Smooth muscle cell (in vitro differentiated cells): Measurements from ENCODE around the gene MAPK1. TPM values are rescaled to one million over a fixed set of nuclear protein-coding genes. Genes with fewer than 3 reads are reported as not detected.
"Not testable (repeated sequence)": the region's sequence is repeated elsewhere in the genome, so short reads cannot be mapped to it uniquely, and the experiment has no call there.

Experiments
- DNase-seq: peaks from one replicate; lab custom pipeline; 2025; ENCODE audit not compliant: unreplicated experiment; lab: John Stamatoyannopoulos, UW
- H2AFZ ChIP-seq: fragments of 200-600 bp; sonication (generic); 2 replicates; pipeline ENCODE4 v1.6.0; 2016; ENCODE audit warnings: antibody characterized with exemption, low read depth, mild to moderate bottlenecking
- H3F3A ChIP-seq: fragments of 200-600 bp; sonication (generic); 2 replicates; pipeline ENCODE4 v1.6.0; 2017; ENCODE audit warnings: antibody characterized with exemption, low read depth
- H3K27ac ChIP-seq: fragments of 200-600 bp; sonication (generic); 2 replicates; pipeline ENCODE4 v1.5.1; 2016; ENCODE audit warnings: low read depth, mild to moderate bottlenecking
- H3K27me3 ChIP-seq: fragments of 200-600 bp; sonication (generic); 2 replicates; pipeline ENCODE4 v1.6.1; 2016; ENCODE audit warnings: low read depth, mild to moderate bottlenecking
- H3K36me3 ChIP-seq: fragments of 200-600 bp; sonication (generic); 2 replicates; pipeline ENCODE4 v1.5.1; 2016; ENCODE audit warnings: low read depth
- H3K4me1 ChIP-seq: fragments of 200-600 bp; sonication (generic); 2 replicates; pipeline ENCODE4 v1.5.1; 2016; ENCODE audit warnings: low read depth
- H3K4me2 ChIP-seq: fragments of 200-600 bp; sonication (generic); 2 replicates; pipeline ENCODE4 v1.6.0; 2016; ENCODE audit warnings: mild to moderate bottlenecking
- H3K4me3 ChIP-seq: fragments of 200-600 bp; sonication (generic); 2 replicates; pipeline ENCODE4 v1.5.1; 2016; ENCODE audit warnings: mild to moderate bottlenecking
- H3K79me2 ChIP-seq: fragments of 200-600 bp; sonication (generic); 2 replicates; pipeline ENCODE4 v1.6.0; 2016; ENCODE audit warnings: low read depth, mild to moderate bottlenecking
- H3K9ac ChIP-seq: fragments of 200-600 bp; sonication (generic); 2 replicates; pipeline ENCODE4 v1.6.0; 2016; ENCODE audit warnings: low read depth
- H3K9me3 ChIP-seq: fragments of 200-600 bp; sonication (generic); replicated peaks from 2 replicates; pipeline ENCODE4 v1.5.1; 2016; ENCODE audit warnings: low read depth
- H4K20me1 ChIP-seq: fragments of 200-600 bp; sonication (generic); 2 replicates; pipeline ENCODE4 v1.6.0; 2016; ENCODE audit warnings: low read depth
- WGBS: methylation state at CpG from one replicate; pipeline ENCODE4 v1.1.7; 2016; ENCODE audit warnings: low lambda C conversion rate; 5-methylcytosine and 5-hydroxymethylcytosine counted together
- polyA plus RNA-seq: library from polyadenylated mRNA; unstranded; fragments of >200 nt; fragmentation: Nextera tagmentation; extraction: Ambion mirVana; gene quantifications from 2 replicates; pipeline ENCODE4 v1.2.1, GENCODE V29; 2016
- total RNA-seq: library from RNA; depleted of rRNA; stranded (reverse); fragments of >200 nt; gene quantifications from 2 replicates; pipeline ENCODE4 v1.2.3, GENCODE V29; 2014
- TF ChIP-seq, protein P1 (sequence below): fragments of 200-600 bp; sonication (generic); IDR thresholded peaks from 2 replicates; pipeline ENCODE4 v1.5.1; 2017; ENCODE audit warnings: borderline replicate concordance, mild to moderate bottlenecking, antibody characterized with exemption; ENCODE audit not compliant: insufficient read depth, poor library complexity, severe bottlenecking

MAPK1 gene
- total RNA-seq (57.1 and 69.3 TPM in 2 replicates), polyA plus RNA-seq (53.7 and 62.3 TPM in 2 replicates)

- Histone ChIP-seq H3K4me1 (peaks cover 18% of the 10 kb centered on the region), H3K27ac (peak within 1 kb of the TSS; percentile 56), H3K9ac (peak within 1 kb of the TSS; percentile 86), H3K4me2 (peak within 1 kb of the TSS; percentile 99), H3K4me3 (peak within 1 kb of the TSS; percentile 92), H3K9me3 (no peaks in the 10 kb centered on the region), H3K79me2 (peaks cover 44% of the 10 kb centered on the region), H3F3A (no peaks in the 10 kb centered on the region), H4K20me1 (peaks cover 43% of the 10 kb centered on the region), H2AFZ (peak within 1 kb of the TSS; percentile 91), H3K27me3 (no peaks in the 10 kb centered on the region), H3K36me3 (no peaks in the 10 kb centered on the region)
- TF ChIP-seq, protein P1, sequence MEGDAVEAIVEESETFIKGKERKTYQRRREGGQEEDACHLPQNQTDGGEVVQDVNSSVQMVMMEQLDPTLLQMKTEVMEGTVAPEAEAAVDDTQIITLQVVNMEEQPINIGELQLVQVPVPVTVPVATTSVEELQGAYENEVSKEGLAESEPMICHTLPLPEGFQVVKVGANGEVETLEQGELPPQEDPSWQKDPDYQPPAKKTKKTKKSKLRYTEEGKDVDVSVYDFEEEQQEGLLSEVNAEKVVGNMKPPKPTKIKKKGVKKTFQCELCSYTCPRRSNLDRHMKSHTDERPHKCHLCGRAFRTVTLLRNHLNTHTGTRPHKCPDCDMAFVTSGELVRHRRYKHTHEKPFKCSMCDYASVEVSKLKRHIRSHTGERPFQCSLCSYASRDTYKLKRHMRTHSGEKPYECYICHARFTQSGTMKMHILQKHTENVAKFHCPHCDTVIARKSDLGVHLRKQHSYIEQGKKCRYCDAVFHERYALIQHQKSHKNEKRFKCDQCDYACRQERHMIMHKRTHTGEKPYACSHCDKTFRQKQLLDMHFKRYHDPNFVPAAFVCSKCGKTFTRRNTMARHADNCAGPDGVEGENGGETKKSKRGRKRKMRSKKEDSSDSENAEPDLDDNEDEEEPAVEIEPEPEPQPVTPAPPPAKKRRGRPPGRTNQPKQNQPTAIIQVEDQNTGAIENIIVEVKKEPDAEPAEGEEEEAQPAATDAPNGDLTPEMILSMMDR, result peak; percentile 24
- DNase-seq, result peak; percentile 81
- 4% methylated on average over 28 of the region's 74 CpGs for WGBS
Observed at GRCh38 chr22:21867528-21868266, at the start of gene MAPK1. Gene MAPK1 (minus strand): TSS chr22:21867645. CDS start chr22:21867440, 205 bp downstream.

DNA sequence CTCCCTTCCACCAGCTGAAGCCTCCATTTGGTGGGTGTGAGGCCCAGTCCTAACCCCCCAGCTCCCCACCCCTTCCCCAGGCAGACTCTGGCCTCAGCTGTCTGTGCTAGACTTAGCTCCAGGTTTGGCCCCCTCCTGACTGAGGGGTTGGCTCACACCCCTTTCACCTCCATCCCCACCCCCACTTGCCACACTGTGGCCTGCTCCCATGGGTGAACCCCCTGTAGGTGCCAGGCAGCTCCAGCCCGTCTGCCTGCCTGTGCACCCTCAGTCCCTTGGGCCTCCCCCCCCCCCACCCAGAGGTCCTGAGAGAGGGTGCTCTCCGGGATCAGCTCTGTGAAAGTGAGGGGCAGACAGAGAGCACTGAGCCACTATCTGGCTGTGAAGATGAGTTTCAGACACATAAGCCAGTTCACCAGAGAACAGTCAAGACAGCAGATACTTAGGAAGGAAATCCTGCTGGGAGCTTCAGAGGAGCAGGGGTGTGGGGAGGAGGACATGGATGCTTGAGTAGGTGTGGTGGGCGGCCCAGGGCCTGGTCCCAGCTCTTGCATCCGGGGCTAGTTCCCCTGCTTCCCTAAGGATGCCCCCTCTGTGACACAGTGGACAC is 49.0 kb upstream of the MAPK1 start:
- H3K4me2 ChIP-seq, result no peak overlapping the region
- 88% methylated on average over 4 of the region's 4 CpGs for WGBS
- H3K36me3 ChIP-seq, result no peaks in the 10 kb centered on the region
- DNase-seq, result no peak
- H3K27me3 ChIP-seq, result no peaks in the 10 kb centered on the region
- TF ChIP-seq, protein P1, result no peak
- H3K4me3 ChIP-seq, result no peak overlapping the region
- H3K27ac ChIP-seq, result no peak overlapping the region
- H3K9me3 ChIP-seq, result no peaks in the 10 kb centered on the region
- H3F3A ChIP-seq, result no peaks in the 10 kb centered on the region
- no peaks in the 10 kb centered on the region for H3K79me2 ChIP-seq
- no peak overlapping the region for H2AFZ ChIP-seq
- H3K4me1 ChIP-seq, result peaks cover 14% of the 10 kb centered on the region
- H4K20me1 ChIP-seq, result no peaks in the 10 kb centered on the region
- no peak overlapping the region for H3K9ac ChIP-seq

GRCh38 chr22:21915624-21916308 is 48.3 kb upstream of the MAPK1 start:
- Histone ChIP-seq H3K27ac (no peak overlapping the region), H3K36me3 (no peaks in the 10 kb centered on the region), H3F3A (no peaks in the 10 kb centered on the region), H3K4me2 (no peak overlapping the region), H3K9me3 (no peaks in the 10 kb centered on the region), H3K9ac (no peak overlapping the region), H4K20me1 (no peaks in the 10 kb centered on the region), H3K27me3 (no peaks in the 10 kb centered on the region), H2AFZ (no peak overlapping the region), H3K79me2 (no peaks in the 10 kb centered on the region), H3K4me1 (peaks cover 14% of the 10 kb centered on the region), H3K4me3 (no peak overlapping the region)
- TF ChIP-seq, protein P1, result no peak
- no peak for DNase-seq
- 88% methylated on average over 4 of the region's 4 CpGs for WGBS

DNA sequence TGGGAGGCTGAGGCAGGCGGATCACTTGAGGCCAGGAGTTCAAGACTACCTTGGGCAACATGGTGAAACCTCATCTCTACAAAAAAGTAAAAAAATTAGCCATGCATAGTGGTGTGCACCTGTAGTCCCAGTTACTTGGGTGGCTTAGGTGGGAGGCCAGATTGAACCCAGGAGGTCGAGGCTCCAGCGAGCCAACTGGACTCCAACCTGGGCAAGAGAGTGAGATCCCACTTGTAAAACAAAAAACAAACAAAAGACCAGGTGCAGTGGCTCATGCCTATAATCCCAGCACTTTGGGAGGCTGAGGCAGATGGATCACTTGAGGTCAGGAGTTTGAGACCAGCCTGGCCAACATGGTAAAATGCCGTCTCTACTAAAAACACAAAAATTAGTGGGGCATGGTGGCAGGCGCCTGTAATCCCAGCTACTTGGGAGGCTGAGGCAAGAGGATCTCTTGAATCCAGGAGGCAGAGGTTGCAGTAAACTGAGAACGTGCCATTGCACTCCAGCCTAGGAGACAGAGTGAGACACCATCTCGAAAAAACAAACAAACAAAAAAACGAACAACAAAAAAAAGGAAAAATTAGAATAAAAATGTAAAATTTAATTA is 46.7 kb upstream of the MAPK1 start:
- not testable (repeated sequence) for H3K4me2 ChIP-seq, H3K4me3 ChIP-seq, H3F3A ChIP-seq, H3K79me2 ChIP-seq, H3K36me3 ChIP-seq, H4K20me1 ChIP-seq, H3K9me3 ChIP-seq, H3K9ac ChIP-seq, H3K27me3 ChIP-seq, H3K27ac ChIP-seq, DNase-seq, H3K4me1 ChIP-seq, H2AFZ ChIP-seq
- WGBS, result 96% methylated on average over 8 of the region's 8 CpGs

DNA sequence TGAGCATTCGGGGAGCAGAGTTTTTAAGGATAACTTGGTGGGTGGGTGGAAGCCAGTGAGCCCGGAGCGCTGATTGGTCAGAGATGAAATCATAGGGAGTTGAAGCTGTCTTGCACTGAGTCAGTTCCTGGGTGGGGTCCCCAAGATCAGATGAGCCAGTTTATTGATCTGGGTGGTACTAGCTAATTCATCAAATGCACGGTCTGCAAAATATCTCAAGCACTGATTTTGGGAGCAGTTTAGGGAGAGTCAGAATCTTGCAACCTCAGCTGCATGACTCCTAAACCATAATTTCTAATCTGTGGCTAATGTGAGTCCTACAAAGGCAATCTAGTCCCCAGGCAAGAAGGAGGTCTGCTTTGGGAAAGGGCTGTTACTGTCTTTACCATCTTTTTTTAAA is 42.9 kb upstream of the MAPK1 start:
- H3K4me1 ChIP-seq, H3K27me3 ChIP-seq: not testable (repeated sequence)
- 93% methylated on average over 4 of the region's 4 CpGs for WGBS

More for the DNA sequence above, 42.9 kb upstream of the MAPK1 start:
- H3K36me3 ChIP-seq, H2AFZ ChIP-seq, H3K9me3 ChIP-seq, DNase-seq, H3K79me2 ChIP-seq, H3F3A ChIP-seq, H3K27ac ChIP-seq, H3K4me3 ChIP-seq, H3K9ac ChIP-seq, H4K20me1 ChIP-seq, H3K4me2 ChIP-seq: not testable (repeated sequence)
